GM19025 (cell line): ENCODE data around the gene IL2RA.
"Not testable (repeated sequence)": the region's sequence is repeated elsewhere in the genome, so short reads cannot be mapped to it uniquely, and the experiment has no call there.

Experiments used
- ATAC-seq: cut with Tn5 transposase; IDR thresholded peaks from one replicate; pipeline ENCODE4 v1.9.1; 2021; ENCODE audit warnings: mild to moderate bottlenecking, low read depth, moderate library complexity; ENCODE audit not compliant: unreplicated experiment

The IL2RA gene

DNA sequence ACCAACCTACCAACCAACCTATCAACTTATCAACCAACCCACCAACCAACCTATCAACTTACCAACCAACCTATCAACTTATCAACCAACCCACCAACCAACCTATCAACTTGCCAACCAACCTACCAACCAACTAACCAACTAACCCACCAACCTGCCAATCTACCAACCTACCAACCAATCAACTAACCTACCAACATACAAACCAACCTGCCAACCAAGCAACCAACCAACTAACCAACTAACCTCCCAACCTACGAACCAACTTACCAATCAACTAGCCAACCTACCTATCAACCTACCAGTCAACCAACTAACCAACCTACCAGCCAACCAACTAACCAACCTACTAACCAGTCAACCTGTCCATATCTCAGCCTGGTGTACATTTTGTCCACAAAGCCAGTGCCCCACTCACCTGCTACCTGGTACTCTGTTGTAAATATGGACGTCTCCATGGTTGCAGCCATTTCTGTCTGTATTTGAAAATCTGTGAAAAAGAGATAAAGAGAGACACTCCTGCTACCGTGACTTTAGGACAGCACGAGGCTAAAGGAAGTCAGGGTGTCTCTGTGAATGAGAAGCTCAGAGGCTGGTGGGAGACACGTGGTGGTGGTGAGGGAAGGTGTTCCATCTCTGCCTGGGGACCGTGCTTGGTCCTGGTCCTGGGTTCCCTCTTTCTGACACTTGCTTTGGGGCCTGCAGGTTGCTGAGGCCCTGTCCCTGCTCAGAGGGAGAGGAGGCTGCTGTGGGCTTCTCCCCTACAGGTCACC is 43.0 kb downstream of the IL2RA start:
- no peak for ATAC-seq

DNA sequence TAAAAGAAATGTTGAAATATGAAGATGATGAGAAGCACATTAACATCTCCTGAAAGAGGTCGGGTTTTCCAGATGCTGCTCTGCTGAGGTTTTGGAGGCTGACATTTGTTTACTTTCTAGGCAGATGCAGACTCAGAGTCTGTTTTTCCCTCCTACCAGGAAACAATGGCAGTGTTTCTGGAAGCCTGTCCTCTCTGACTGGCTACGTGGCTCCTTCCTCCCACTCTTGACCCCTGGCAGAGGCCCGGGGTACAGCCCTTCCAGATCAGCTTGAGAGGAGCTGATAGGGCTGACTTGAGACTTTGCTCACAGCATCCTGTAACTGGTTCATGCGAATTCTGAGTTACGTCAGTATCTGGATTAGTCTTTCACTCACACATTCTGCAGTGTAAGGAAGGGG is 43.7 kb downstream of the IL2RA start:
- no peak for ATAC-seq

GRCh38 chr10:6017781-6018354 is 44.3 kb downstream of the IL2RA start:
- no peak for ATAC-seq

GRCh38 chr10:6014241-6014761 is 47.9 kb downstream of the IL2RA start:
- no peak for ATAC-seq

- no peak for ATAC-seq
These were observed 48.6 kb downstream of the IL2RA start for GRCh38 chr10:6013413-6014192.

GRCh38 chr10:6012121-6012905 is 49.9 kb downstream of the IL2RA start:
- ATAC-seq = no peak

DNA sequence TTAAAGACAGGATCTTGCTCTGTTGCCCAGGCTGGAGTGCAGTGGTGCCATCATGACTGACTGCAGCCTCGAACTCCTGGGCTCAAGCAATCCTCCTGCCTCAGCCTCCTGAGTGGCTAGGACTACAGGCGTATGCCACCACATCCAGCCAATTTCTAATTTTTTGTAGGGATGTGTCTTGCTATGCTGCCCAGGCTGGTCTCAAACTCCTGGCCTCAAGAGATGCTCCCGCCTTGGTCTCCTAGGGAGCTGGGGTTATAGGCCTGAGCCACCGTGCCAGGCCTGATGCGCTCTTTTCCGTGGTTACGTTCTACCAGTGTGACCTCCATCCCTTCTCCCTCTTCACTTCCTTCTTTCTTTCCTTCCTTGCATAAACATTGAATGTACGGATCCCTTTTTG is 50.6 kb downstream of the IL2RA start:
- no peak for ATAC-seq

DNA sequence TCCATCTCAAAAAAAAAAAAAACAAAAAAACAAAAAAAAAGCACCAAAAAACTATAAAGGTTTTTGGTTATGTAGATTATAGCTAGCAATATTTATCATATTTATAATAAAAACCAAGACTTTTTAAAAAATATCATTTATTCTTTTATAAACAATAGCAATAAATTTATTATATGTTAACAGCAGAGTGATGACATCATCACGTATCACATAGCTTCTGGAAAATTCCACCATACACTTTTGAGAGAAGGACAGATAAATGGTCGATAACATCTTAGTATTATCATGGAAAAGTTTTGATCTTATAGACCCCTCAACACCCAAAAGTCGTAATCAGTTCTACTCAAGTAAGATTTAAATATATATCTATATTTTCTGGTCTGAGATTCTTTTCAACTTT is 51.6 kb downstream of the IL2RA start:
- no peak for ATAC-seq

DNA sequence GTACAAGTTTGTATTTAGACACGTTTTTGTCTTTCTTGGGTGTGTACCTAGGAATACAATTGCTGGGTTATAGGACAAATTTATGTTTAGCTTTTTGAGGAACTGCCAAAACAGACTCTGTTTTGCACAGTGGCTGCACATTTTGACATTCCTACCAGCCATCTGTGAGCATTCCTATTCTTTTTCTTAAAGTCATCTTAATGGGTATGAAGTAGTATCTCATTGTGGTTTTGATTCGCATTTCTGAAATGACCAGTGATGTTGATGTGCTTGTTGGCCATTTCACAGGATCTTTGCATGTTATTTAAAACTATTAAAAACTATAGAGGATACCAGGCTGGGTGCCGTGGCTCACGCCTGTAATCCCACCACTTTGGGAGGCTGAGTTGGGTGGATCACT is 52.2 kb downstream of the IL2RA start:
- no peak for ATAC-seq

- no peak for ATAC-seq
These were observed 53.0 kb downstream of the IL2RA start for GRCh38 chr10:6009150-6009549.

GRCh38 chr10:6008497-6009142 is 53.5 kb downstream of the IL2RA start:
- no peak for ATAC-seq

DNA sequence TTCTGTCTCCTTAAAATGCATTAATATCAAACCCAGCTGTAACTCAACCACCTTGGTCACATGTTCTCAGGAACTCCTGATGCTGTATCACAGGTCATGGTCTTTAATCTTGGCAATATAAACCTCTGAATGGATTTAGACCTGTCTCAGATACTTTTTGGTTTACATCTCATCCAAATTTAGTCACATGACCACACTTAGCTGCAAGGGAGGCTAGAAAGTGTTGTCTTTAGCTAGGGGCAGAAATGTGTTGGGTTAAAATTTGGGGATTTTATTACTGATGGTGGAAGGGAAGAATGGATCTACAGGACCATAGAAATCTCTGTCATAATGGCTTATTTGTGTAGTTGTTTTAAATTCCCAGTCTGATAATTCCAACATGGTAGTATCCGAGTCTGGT is 55.2 kb downstream of the IL2RA start:
- ATAC-seq = no peak

DNA sequence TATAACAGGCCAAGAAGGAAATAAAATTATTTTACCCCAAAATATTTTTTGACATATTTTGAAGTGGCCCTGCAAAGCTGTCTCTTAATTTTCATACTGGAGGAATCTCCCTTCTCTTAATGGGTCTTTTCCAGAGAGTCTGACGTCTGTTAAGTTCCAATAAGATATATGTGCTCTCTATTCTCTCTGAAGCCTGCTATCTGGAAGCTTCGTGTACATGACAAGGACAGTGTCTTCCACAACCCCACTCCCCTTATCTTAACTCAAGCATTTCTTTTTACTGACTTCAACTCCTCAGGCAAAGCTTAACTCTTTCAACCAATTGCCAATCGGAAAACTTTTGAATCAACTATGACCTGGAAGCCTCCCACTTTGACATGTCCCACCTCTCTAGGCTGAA is 55.6 kb downstream of the IL2RA start:
- ATAC-seq = no peak

- ATAC-seq = no peak
These were observed 56.2 kb downstream of the IL2RA start for GRCh38 chr10:6005856-6006395.

GRCh38 chr10:6005161-6005804 is 56.9 kb downstream of the IL2RA start:
- not testable (repeated sequence) for ATAC-seq

DNA sequence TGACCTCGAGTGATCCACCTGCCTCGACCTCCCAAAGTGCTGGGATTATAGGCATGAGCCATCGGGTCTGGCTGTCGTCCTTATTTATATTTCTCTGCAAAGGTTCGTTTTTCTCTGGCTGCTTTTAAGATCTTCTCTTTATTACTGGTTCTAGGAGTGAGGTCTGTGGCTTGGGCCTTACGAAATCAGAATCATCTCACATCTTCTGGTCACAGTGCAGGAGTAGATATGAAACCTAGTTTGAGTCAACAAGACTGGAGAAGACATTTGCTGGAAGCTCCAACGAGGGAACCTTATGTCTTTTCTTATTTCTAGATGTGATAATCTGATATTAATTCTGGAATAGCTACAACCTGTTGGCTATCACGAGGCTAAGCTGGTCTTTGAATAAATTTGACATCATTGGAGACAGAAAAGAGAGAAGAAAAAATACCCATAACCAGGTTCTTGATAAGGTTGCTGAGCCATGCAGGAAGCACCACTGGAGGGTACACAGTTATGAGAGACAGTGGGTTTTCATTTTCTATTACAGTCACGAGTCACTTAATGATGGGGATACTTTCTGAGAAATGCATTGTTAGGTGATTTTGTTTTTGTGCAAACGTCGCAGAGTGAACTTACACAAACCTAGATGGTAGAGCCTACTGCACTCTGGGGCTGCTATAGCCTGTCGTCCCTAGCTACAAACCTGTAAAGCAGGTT is 59.2 kb downstream of the IL2RA start:
- ATAC-seq = no peak

- ATAC-seq = no peak
These were observed 62.6 kb downstream of the IL2RA start for GRCh38 chr10:5999440-6000165.

- no peak for ATAC-seq
These were observed 65.5 kb downstream of the IL2RA start for GRCh38 chr10:5996696-5997095.
